Lower lobe of right lung (tissue), 2 donors: Measurements from ENCODE around the gene SLC25A22. TPM values are rescaled to one million over a fixed set of nuclear protein-coding genes. Genes with fewer than 3 reads are reported as not detected.

ENCODE experiments used
- ATAC-seq, 2 donors: fragments of 200-7000 bp; cut with Tn5 transposase; one replicate each; pipeline ENCODE4 v1.9.1; 2020 to 2022; ENCODE audit warnings: mild to moderate bottlenecking in 2 of 2, moderate library complexity in 2 of 2
- DNase-seq: peaks from one replicate; pipeline ENCODE4 v3.0.0-alpha.2; 2020
- H3K27ac ChIP-seq: fragments of 200-600 bp; one replicate; pipeline ENCODE4 v1.8.0; 2022
- H3K27me3 ChIP-seq: fragments of 200-600 bp; one replicate; pipeline ENCODE4 v1.8.0; 2022; ENCODE audit warnings: low read depth
- H3K36me3 ChIP-seq: fragments of 200-600 bp; one replicate; pipeline ENCODE4 v1.8.0; 2022; ENCODE audit warnings: mild to moderate bottlenecking
- H3K4me1 ChIP-seq: fragments of 200-600 bp; one replicate; pipeline ENCODE4 v1.8.0; 2022
- H3K4me3 ChIP-seq: fragments of 200-600 bp; one replicate; pipeline ENCODE4 v1.8.0; 2022; ENCODE audit warnings: mild to moderate bottlenecking
- H3K9me3 ChIP-seq: fragments of 200-600 bp; one replicate; pipeline ENCODE4 v1.8.0; 2022
- intact Hi-C: fragments of 100-400 bp; cut with DNase I; formaldehyde crosslinking; loops from one replicate; pipeline ENCODE4 v1.11.0; 2022
- total RNA-seq: library from RNA; stranded (reverse); fragmentation: NEBNext Ultra II Directional; extraction: Animal tissue kit (Norgen Biotek cat#: 25700); gene quantifications from one replicate; pipeline ENCODE4 v1.2.1, GENCODE V29; 2021
- TF ChIP-seq, protein P1 (sequence below): fragments of 200-600 bp; IDR thresholded peaks from one replicate; pipeline ENCODE4 v1.8.0; 2022; ENCODE audit warnings: antibody characterized with exemption, mild to moderate bottlenecking
- donor health status: DM: no; HTN: yes; CAD: no; lungs with severe emphysema.

The SLC25A22 gene
- total RNA-seq, 1 donor from 2014 or later, result 18.2 TPM

DNA sequence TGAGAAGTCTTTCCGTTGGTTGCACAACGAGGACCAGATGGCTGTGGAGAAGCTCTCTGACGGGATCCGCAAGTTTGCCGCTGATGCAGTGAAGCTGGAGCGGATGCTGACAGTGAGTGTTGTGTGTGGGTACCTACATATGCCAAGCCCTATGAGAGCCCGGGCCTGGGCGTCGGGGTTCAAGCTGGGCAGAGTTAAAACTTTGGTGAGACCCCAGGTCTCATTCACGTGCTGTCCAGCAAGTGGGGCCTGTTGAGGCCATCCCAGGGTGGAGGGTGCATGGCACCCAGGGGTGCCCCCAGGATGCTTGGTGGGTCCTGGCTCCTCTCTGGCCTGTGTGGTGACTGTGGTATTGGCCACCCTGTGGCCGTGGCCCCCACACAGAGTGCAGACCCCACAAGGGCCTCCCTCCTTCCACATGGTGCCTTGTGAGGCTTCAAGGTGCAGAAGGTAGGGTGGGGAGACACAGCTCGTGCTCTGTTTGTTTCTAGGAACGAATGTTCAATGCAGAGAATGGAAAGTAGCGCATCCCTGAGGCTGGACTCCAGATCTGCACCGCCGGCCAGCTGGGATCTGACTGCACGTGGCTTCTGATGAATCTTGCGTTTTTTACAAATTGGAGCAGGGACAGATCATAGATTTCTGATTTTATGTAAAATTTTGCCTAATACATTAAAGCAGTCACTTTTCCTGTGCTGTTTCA lies 33.6 kb downstream of the SLC25A22 start:
- TF ChIP-seq, protein P1, sequence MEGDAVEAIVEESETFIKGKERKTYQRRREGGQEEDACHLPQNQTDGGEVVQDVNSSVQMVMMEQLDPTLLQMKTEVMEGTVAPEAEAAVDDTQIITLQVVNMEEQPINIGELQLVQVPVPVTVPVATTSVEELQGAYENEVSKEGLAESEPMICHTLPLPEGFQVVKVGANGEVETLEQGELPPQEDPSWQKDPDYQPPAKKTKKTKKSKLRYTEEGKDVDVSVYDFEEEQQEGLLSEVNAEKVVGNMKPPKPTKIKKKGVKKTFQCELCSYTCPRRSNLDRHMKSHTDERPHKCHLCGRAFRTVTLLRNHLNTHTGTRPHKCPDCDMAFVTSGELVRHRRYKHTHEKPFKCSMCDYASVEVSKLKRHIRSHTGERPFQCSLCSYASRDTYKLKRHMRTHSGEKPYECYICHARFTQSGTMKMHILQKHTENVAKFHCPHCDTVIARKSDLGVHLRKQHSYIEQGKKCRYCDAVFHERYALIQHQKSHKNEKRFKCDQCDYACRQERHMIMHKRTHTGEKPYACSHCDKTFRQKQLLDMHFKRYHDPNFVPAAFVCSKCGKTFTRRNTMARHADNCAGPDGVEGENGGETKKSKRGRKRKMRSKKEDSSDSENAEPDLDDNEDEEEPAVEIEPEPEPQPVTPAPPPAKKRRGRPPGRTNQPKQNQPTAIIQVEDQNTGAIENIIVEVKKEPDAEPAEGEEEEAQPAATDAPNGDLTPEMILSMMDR, result no peak
- H3K4me3 ChIP-seq, result no peak overlapping the region
- no peaks in the 10 kb centered on the region for H3K9me3 ChIP-seq
- ATAC-seq (no peak), DNase-seq (no peak)
- H3K27me3 ChIP-seq, result no peaks in the 10 kb centered on the region
- no peak overlapping the region for H3K27ac ChIP-seq
- peaks cover 75% of the 10 kb centered on the region for H3K36me3 ChIP-seq
- H3K4me1 ChIP-seq, result peaks cover 6% of the 10 kb centered on the region
- intact Hi-C loops, result no loop called here

DNA sequence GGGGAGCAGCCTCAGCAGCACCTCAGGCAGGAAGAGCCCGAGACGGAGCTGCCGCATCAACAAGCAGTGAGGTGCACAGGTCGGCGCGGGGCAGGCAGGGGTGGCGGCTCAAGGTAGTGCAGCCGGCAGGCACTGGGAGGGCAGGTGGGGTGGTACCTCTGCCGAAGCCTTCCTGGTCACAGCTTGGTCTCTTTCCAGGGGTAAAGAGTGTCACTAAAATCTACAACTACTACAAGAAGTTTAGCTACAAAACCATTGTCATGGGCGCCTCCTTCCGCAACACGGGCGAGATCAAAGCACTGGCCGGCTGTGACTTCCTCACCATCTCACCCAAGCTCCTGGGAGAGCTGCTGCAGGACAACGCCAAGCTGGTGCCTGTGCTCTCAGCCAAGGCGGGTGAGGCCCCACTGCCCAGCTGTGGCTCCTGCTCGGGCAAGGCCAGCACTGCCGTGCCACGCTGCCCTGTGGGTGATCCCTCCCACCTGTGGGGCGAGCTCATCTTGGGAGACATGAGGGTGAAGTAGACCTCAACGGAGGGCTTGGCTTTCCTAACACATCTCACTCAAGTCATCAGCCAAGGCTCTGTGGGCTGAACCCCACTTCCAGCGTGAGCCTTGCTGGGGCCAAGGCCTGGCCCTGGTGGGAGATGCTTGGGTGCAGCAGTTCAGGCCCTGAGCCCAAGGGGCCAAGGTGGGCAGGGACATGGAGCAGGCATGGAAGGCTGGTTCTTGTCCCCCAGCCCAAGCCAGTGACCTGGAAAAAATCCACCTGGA lies 34.3 kb downstream of the SLC25A22 start:
- no peak overlapping the region for H3K4me3 ChIP-seq
- intact Hi-C loops, result no loop called here
- TF ChIP-seq, protein P1, result no peak
- peaks cover 6% of the 10 kb centered on the region for H3K4me1 ChIP-seq
- no peaks in the 10 kb centered on the region for H3K27me3 ChIP-seq
- H3K27ac ChIP-seq, result no peak overlapping the region
- peaks cover 83% of the 10 kb centered on the region for H3K36me3 ChIP-seq
- no peaks in the 10 kb centered on the region for H3K9me3 ChIP-seq
- peak in 1 of 2 donors; percentile 1 for ATAC-seq
- no peak for DNase-seq

DNA sequence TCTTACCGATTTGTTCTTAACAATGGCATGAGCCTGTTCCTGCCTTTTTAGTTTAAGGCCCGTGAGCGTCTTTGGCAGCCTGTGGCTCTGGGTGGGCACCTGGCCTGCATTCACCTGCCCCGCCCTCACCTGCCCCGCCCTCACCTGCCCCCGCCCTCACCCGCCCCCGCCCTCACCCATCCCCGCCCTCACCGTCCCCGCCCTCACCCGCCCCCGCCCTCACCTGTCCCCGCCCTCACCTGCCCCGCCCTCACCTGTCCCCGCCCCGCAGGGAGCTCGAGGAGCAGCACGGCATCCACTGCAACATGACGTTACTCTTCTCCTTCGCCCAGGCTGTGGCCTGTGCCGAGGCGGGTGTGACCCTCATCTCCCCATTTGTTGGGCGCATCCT lies 35.0 kb downstream of the SLC25A22 start:
- no peak overlapping the region for H3K27ac ChIP-seq
- TF ChIP-seq, protein P1, result no peak
- intact Hi-C loops, result no loop called here
- DNase-seq (peak; percentile 60), ATAC-seq (peak; percentile 69 to 79)
- H3K27me3 ChIP-seq, result no peaks in the 10 kb centered on the region
- H3K9me3 ChIP-seq, result no peaks in the 10 kb centered on the region
- peaks cover 6% of the 10 kb centered on the region for H3K4me1 ChIP-seq
- peaks cover 89% of the 10 kb centered on the region for H3K36me3 ChIP-seq
- H3K4me3 ChIP-seq, result no peak overlapping the region

DNA sequence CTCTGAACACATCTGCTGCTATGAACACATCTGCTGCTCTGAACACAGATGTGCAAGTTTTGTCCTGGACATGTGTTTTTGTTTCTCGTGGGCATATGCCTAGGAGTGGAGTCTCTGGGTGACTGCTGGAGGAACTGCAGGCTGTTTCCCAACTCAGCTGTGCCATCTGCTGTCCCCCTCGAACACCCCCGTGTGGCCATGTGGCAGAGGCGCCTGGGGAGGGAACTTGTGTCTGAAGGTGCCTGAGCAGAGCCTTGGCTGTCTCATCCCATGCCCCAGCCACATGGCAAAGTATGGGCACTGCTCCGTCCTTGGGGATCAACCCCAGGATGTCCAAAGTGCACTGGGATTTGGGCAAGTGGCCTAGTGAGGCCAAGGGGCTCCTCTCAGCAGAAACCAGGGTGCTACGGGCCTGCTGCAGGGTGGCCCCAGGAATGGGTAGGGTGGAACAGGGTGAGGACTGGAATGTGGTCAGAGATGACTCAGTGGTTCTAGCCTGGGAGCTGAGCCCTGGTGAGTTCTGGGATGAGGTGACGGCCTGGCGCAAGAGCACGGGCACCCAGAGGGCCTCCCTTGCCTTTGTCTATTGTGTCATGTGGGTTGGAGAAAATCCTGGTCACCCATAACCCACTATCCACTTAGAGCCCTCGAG lies 35.5 kb downstream of the SLC25A22 start:
- Histone ChIP-seq H3K9me3 (no peaks in the 10 kb centered on the region), H3K36me3 (peaks cover 94% of the 10 kb centered on the region), H3K27ac (peak overlapping the region; percentile 62), H3K4me3 (no peak overlapping the region), H3K4me1 (peaks cover 6% of the 10 kb centered on the region), H3K27me3 (no peaks in the 10 kb centered on the region)
- intact Hi-C loops, result no loop called here
- TF ChIP-seq, protein P1, result no peak
- peak; percentile 80 to 82 for ATAC-seq
- peak; percentile 58 for DNase-seq

DNA sequence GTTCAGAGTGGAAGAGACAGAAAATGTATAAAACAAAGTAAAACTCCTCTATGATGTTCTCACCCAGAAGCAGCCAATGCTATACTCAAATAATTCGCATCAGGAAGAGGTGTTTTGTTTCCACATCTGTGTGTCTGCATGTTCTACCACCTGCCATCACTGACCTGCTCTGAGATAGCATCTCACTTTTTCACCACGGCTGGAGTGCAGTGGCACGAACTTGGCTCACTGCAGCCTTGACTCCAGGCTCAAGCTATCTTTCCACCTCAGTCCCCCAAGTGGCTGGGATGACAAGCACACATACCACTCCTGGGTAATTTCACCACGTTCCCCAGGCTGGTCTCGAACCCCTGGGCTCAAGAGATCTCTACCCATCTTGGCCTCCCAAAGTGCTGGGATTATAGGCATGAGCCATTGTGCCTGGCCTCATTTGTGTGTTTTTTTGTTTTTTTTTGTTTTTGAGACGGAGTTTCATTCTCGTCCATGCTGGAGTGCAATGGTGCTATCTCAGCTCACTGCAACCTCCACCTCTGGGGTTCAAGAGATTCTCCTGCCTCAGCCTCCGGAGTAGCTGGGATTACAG lies 36.5 kb downstream of the SLC25A22 start:
- H3K4me3 ChIP-seq, result no peak overlapping the region
- intact Hi-C loops, result no loop called here
- no peaks in the 10 kb centered on the region for H3K27me3 ChIP-seq
- no peaks in the 10 kb centered on the region for H3K9me3 ChIP-seq
- no peak for DNase-seq
- H3K4me1 ChIP-seq, result peaks cover 6% of the 10 kb centered on the region
- H3K27ac ChIP-seq, result no peak overlapping the region
- peaks cover 95% of the 10 kb centered on the region for H3K36me3 ChIP-seq
- ATAC-seq, result no peak
- TF ChIP-seq, protein P1, result no peak
